K562 (cell line): ENCODE results near the gene ZMIZ1. TPM values are rescaled to one million over a fixed set of nuclear protein-coding genes. Genes with fewer than 3 reads are reported as not detected.

Experiments
- EGR1 ChIP-seq: fragments of 450-650 bp; conservative IDR thresholded peaks from 2 replicates; pipeline ENCODE4 v1.6.1; 2017; ENCODE audit warnings: mild to moderate bottlenecking
- ERF ChIP-seq: fragments of 450-650 bp; formaldehyde crosslinking; IDR thresholded peaks from 2 replicates; pipeline ENCODE4 v1.4.0; 2020; ENCODE audit warnings: mild to moderate bottlenecking, mixed read lengths
- ETS2 ChIP-seq: IDR thresholded peaks from 2 replicates; pipeline ENCODE4 v1.6.1; 2016; ENCODE audit warnings: borderline replicate concordance, missing genetic modification characterization, mild to moderate bottlenecking, moderate library complexity, missing compliant biosample characterization; ENCODE audit not compliant: poor library complexity, severe bottlenecking
- FOS ChIP-seq: IDR thresholded peaks from 3 replicates; pipeline ENCODE4 v1.6.1; 2011; ENCODE audit not compliant: insufficient read length; ENCODE audit errors: extremely low read depth
- GABPA ChIP-seq: fragments of 200-800 bp; sonication (Bioruptor generic); conservative IDR thresholded peaks from 2 replicates; pipeline ENCODE4 v1.6.1; 2016; ENCODE audit warnings: low read depth, missing genetic modification characterization, missing compliant biosample characterization
- GABPB2 ChIP-seq: fragments of 250-450 bp; sonication (Bioruptor Pico); conservative IDR thresholded peaks from 2 replicates; pipeline ENCODE4 v1.5.1; 2021; ENCODE audit warnings: mild to moderate bottlenecking
- HMG20B ChIP-seq: fragments of 250-450 bp; sonication (Bioruptor Pico); IDR thresholded peaks from 2 replicates; pipeline ENCODE4 v1.5.0; 2021; ENCODE audit warnings: mild to moderate bottlenecking
- ILF3 ChIP-seq: fragments of 450-650 bp; IDR thresholded peaks from 2 replicates; pipeline ENCODE4 v1.6.1; 2018; ENCODE audit warnings: antibody characterized with exemption, mild to moderate bottlenecking, moderate library complexity, borderline replicate concordance
- IRF2 ChIP-seq: sonication (generic); formaldehyde crosslinking; IDR thresholded peaks from 2 replicates; pipeline ENCODE4 v1.8.1; 2022; ENCODE audit warnings: mild to moderate bottlenecking, missing genetic modification reagents
- MAFG ChIP-seq: fragments of 450-650 bp; conservative IDR thresholded peaks from 2 replicates; pipeline ENCODE4 v1.6.1; 2016; ENCODE audit warnings: missing genetic modification characterization, missing compliant biosample characterization
- MBD2 ChIP-seq: sonication (generic); IDR thresholded peaks from 2 replicates; pipeline ENCODE4 v1.6.1; 2016; ENCODE audit warnings: low read depth, borderline replicate concordance
- PHF20 ChIP-seq: fragments of 450-650 bp; IDR thresholded peaks from 2 replicates; pipeline ENCODE4 v1.6.1; 2018; ENCODE audit not compliant: partially characterized antibody
- RBM14 ChIP-seq: fragments of 200-400 bp; formaldehyde crosslinking; IDR thresholded peaks from 2 replicates; pipeline ENCODE4 v1.6.1; 2018; ENCODE audit warnings: low read depth, mild to moderate bottlenecking, low read length, moderate library complexity, borderline replicate concordance; ENCODE audit not compliant: insufficient read depth
- SMARCE1 ChIP-seq: fragments of 450-650 bp; IDR thresholded peaks from 2 replicates; pipeline ENCODE4 v1.7.1; 2016; ENCODE audit warnings: mild to moderate bottlenecking
- TEAD2 ChIP-seq: fragments of 450-650 bp; IDR thresholded peaks from 2 replicates; pipeline ENCODE4 v1.6.1; 2016; ENCODE audit warnings: missing genetic modification characterization, control low read depth, missing compliant biosample characterization
- YY1 ChIP-seq, 3 experiments: IDR thresholded peaks; 2 replicates each; pipeline ENCODE4 v1.6.1; 2011; ENCODE audit warnings: low read length in 2 of 3, mild to moderate bottlenecking in 2 of 3, moderate library complexity in 2 of 3, borderline replicate concordance in 1 of 3, control low read depth in 1 of 3, low read depth in 1 of 3; ENCODE audit not compliant: insufficient read depth in 3 of 3, insufficient replicate concordance in 2 of 3, control insufficient read depth in 1 of 3, insufficient read length in 1 of 3; ENCODE audit errors: extremely low read depth in 1 of 3
- ZBED1 ChIP-seq: IDR thresholded peaks from 2 replicates; pipeline ENCODE4 v1.6.1; 2014
- ZKSCAN8 ChIP-seq: fragments of 200-800 bp; sonication (Bioruptor generic); IDR thresholded peaks from 2 replicates; pipeline ENCODE4 v1.6.1; 2016; ENCODE audit warnings: missing genetic modification characterization, missing compliant biosample characterization
- ZNF584 ChIP-seq: fragments of 200-800 bp; sonication (Bioruptor generic); IDR thresholded peaks from 2 replicates; pipeline ENCODE4 v1.6.1; 2016; ENCODE audit warnings: low read depth, mild to moderate bottlenecking, missing genetic modification characterization, missing compliant biosample characterization
- ZNF589 ChIP-seq: fragments of 200-800 bp; sonication (Bioruptor generic); IDR thresholded peaks from 2 replicates; pipeline ENCODE4 v1.6.1; 2016; ENCODE audit warnings: low read depth, missing genetic modification characterization, missing compliant biosample characterization
- ZNF785 ChIP-seq: fragments of 250-450 bp; sonication (Bioruptor Pico); IDR thresholded peaks from 2 replicates; pipeline ENCODE4 v1.4.0; 2020; ENCODE audit warnings: mild to moderate bottlenecking
- polyA plus RNA-seq, 8 experiments: library from polyadenylated mRNA; depleted of rRNA in 4 of 8; stranded (reverse) in 5 of 8; unstranded in 3 of 8; fragments of >200 nt; fragmentation: Nextera tagmentation in 2 of 8; fragmentation: Illumina TruSeq in 1 of 8; extraction: Ambion mirVana in 2 of 8; extraction: Trizol in 1 of 8; gene quantifications; 2 replicates each; pipeline versions ENCODE4 v1.2.1 to v1.2.3, GENCODE V29; 2011 to 2014; ENCODE audit warnings: inconsistent platforms in 1 of 8, missing spikeins in 1 of 8
- total RNA-seq, 7 experiments: library from RNA; depleted of rRNA in 6 of 7; stranded (reverse); fragments of >200 nt in 6 of 7; fragmentation: Illumina TruSeq in 2 of 7; extraction: Trizol in 2 of 7; gene quantifications; 2 replicates each; pipeline versions ENCODE4 v1.2.1 to v1.2.3, GENCODE V29; 2011 to 2021; ENCODE audit warnings: low replicate concordance in 1 of 7
- TF ChIP-seq, protein P1 (sequence below): fragments of 250-450 bp; sonication (Bioruptor Pico); IDR thresholded peaks from 2 replicates; pipeline ENCODE4 v1.8.0; 2021; ENCODE audit warnings: moderate library complexity, mild to moderate bottlenecking, inconsistent platforms
- TF ChIP-seq, protein P2 (sequence below): fragments of 450-650 bp; IDR thresholded peaks from 2 replicates; pipeline ENCODE4 v1.6.1; 2014; ENCODE audit warnings: low read depth, mild to moderate bottlenecking, moderate library complexity, borderline replicate concordance
- TF ChIP-seq, protein P3 (sequence below): sonication (generic); formaldehyde crosslinking; IDR thresholded peaks from 2 replicates; pipeline ENCODE4 v1.8.0; 2022; ENCODE audit warnings: mild to moderate bottlenecking, missing genetic modification reagents
- TF ChIP-seq, protein P4 (sequence below): fragments of 250-450 bp; sonication (Bioruptor Pico); IDR thresholded peaks from 2 replicates; pipeline ENCODE4 v1.5.1; 2021; ENCODE audit warnings: mild to moderate bottlenecking

ZMIZ1 gene
- total and polyA plus RNA-seq, 9 of the 15 experiments (the other 6 are each of a cell fraction or from before 2014, with no cell fraction given) = 1.0 to 37.3 (median 4.3) TPM

DNA sequence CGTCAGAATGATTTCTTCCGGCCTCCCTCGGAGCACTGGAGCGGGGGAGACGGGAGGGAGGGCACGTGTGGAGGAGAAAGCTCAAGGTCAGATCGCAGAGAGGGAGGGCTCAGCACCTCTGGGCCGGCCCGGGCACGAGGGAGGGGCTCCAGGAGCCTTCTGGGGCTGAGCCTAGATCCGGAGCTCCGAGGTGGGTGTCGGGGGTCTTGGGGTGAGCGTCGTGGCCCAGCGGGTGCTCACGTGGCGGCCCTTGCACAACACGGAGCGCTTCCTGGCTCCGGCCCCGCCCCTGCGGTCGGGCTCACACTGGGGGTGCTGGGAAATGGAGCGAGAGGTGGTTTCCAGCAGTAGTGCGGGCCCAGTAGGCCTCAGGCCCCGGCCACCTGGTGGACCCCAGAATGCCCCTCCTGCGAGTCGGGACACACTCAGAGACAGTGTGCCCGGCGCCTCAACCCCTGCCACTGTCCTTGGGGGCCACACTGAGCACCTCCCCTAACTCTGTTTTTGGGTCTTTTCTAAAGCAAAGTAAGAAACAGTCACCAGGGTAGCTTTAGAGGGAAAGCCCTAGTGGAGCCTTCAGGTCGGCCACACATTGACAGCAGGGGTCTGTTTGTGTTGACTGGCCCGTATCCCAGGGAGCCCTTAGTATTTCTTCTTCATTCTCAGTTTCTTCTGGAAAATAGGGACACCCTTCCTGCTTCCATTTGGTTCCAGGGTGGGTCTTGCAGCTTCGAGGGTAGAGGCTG lies 279.3 kb downstream of the ZMIZ1 start (continued):
- TF ChIP-seq YY1 (IDR thresholded peaks at IDR 0.05; ENCODE audit: borderline replicate concordance in 1 of 3, control insufficient read depth in 1 of 3, extremely low read depth in 1 of 3, insufficient read depth in 3 of 3, insufficient read length in 1 of 3, insufficient replicate concordance in 2 of 3, low read depth in 1 of 3, low read length in 2 of 3) (peak in 1 of 3 experiments; percentile 32), HMG20B (CRISPR knock-in tag) (no peak), MAFG (tag) (no peak), ZNF584 (CRISPR knock-in tag) (0 out of 2 replicates have a peak, but pooled peaks have one; percentile 75), MBD2 (no peak), IRF2 (no peak), GABPA (tag) (peak; percentile 43), ERF (CRISPR knock-in tag) (0 out of 2 replicates have a peak, but pooled peaks have one; percentile 66), TEAD2 (tag) (no peak), SMARCE1 (peak; percentile 47; the same call in 1 of the 2 replicates), PHF20 (peak; percentile 73), GABPB2 (CRISPR knock-in tag) (no peak), ILF3 (no peak), RBM14 (0 out of 2 replicates have a peak, but pooled peaks have one; percentile 67), ETS2 (tag) (no peak), EGR1 (peak; percentile 22; the same call in 1 of the 2 replicates), ZBED1 (0 out of 2 replicates have a peak, but pooled peaks have one; percentile 27), ZNF785 (CRISPR knock-in tag) (no peak), ZKSCAN8 (CRISPR knock-in tag) (no peak), FOS (no peak), ZNF589 (CRISPR knock-in tag) (peak; percentile 75)
- TF ChIP-seq, protein P1, sequence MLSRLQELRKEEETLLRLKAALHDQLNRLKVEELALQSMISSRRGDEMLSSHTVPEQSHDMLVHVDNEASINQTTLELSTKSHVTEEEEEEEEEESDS (CRISPR knock-in tag) = no peak
- TF ChIP-seq, protein P2, sequence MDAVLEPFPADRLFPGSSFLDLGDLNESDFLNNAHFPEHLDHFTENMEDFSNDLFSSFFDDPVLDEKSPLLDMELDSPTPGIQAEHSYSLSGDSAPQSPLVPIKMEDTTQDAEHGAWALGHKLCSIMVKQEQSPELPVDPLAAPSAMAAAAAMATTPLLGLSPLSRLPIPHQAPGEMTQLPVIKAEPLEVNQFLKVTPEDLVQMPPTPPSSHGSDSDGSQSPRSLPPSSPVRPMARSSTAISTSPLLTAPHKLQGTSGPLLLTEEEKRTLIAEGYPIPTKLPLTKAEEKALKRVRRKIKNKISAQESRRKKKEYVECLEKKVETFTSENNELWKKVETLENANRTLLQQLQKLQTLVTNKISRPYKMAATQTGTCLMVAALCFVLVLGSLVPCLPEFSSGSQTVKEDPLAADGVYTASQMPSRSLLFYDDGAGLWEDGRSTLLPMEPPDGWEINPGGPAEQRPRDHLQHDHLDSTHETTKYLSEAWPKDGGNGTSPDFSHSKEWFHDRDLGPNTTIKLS = peak; percentile 93
- TF ChIP-seq, protein P3, sequence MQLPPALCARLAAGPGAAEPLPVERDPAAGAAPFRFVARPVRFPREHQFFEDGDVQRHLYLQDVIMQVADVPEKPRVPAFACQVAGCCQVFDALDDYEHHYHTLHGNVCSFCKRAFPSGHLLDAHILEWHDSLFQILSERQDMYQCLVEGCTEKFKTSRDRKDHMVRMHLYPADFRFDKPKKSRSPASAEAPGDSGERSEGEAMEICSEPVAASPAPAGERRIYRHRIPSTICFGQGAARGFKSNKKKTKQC (CRISPR knock-in tag) = peak; percentile 67
- TF ChIP-seq, protein P4, sequence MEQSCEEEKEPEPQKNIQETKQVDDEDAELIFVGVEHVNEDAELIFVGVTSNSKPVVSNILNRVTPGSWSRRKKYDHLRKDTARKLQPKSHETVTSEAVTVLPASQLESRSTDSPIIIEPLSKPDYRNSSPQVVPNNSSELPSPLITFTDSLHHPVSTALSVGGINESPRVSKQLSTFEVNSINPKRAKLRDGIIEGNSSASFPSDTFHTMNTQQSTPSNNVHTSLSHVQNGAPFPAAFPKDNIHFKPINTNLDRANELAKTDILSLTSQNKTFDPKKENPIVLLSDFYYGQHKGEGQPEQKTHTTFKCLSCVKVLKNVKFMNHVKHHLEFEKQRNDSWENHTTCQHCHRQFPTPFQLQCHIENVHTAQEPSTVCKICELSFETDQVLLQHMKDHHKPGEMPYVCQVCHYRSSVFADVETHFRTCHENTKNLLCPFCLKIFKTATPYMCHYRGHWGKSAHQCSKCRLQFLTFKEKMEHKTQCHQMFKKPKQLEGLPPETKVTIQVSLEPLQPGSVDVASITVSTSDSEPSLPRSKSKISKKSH (CRISPR knock-in tag) = no peak
